Smooth muscle cell (in vitro differentiated cells): ENCODE results near the gene BEST1. TPM values are rescaled to one million over a fixed set of nuclear protein-coding genes. Genes with fewer than 3 reads are reported as not detected.

Source experiments
- DNase-seq: peaks from one replicate; lab custom pipeline; 2025; ENCODE audit not compliant: unreplicated experiment; lab: John Stamatoyannopoulos, UW
- H2AFZ ChIP-seq: fragments of 200-600 bp; sonication (generic); 2 replicates; pipeline ENCODE4 v1.6.0; 2016; ENCODE audit warnings: antibody characterized with exemption, low read depth, mild to moderate bottlenecking
- H3F3A ChIP-seq: fragments of 200-600 bp; sonication (generic); 2 replicates; pipeline ENCODE4 v1.6.0; 2017; ENCODE audit warnings: antibody characterized with exemption, low read depth
- H3K27ac ChIP-seq: fragments of 200-600 bp; sonication (generic); 2 replicates; pipeline ENCODE4 v1.5.1; 2016; ENCODE audit warnings: low read depth, mild to moderate bottlenecking
- H3K27me3 ChIP-seq: fragments of 200-600 bp; sonication (generic); 2 replicates; pipeline ENCODE4 v1.6.1; 2016; ENCODE audit warnings: low read depth, mild to moderate bottlenecking
- H3K36me3 ChIP-seq: fragments of 200-600 bp; sonication (generic); 2 replicates; pipeline ENCODE4 v1.5.1; 2016; ENCODE audit warnings: low read depth
- H3K4me1 ChIP-seq: fragments of 200-600 bp; sonication (generic); 2 replicates; pipeline ENCODE4 v1.5.1; 2016; ENCODE audit warnings: low read depth
- H3K4me2 ChIP-seq: fragments of 200-600 bp; sonication (generic); 2 replicates; pipeline ENCODE4 v1.6.0; 2016; ENCODE audit warnings: mild to moderate bottlenecking
- H3K4me3 ChIP-seq: fragments of 200-600 bp; sonication (generic); 2 replicates; pipeline ENCODE4 v1.5.1; 2016; ENCODE audit warnings: mild to moderate bottlenecking
- H3K79me2 ChIP-seq: fragments of 200-600 bp; sonication (generic); 2 replicates; pipeline ENCODE4 v1.6.0; 2016; ENCODE audit warnings: low read depth, mild to moderate bottlenecking
- H3K9ac ChIP-seq: fragments of 200-600 bp; sonication (generic); 2 replicates; pipeline ENCODE4 v1.6.0; 2016; ENCODE audit warnings: low read depth
- H3K9me3 ChIP-seq: fragments of 200-600 bp; sonication (generic); replicated peaks from 2 replicates; pipeline ENCODE4 v1.5.1; 2016; ENCODE audit warnings: low read depth
- H4K20me1 ChIP-seq: fragments of 200-600 bp; sonication (generic); 2 replicates; pipeline ENCODE4 v1.6.0; 2016; ENCODE audit warnings: low read depth
- CTCF ChIP-seq: fragments of 200-600 bp; sonication (generic); IDR thresholded peaks from 2 replicates; pipeline ENCODE4 v1.5.1; 2017; ENCODE audit warnings: borderline replicate concordance, mild to moderate bottlenecking, antibody characterized with exemption; ENCODE audit not compliant: insufficient read depth, poor library complexity, severe bottlenecking
- WGBS: methylation state at CpG from one replicate; pipeline ENCODE4 v1.1.7; 2016; ENCODE audit warnings: low lambda C conversion rate; 5-methylcytosine and 5-hydroxymethylcytosine counted together
- polyA plus RNA-seq: library from polyadenylated mRNA; unstranded; fragments of >200 nt; fragmentation: Nextera tagmentation; extraction: Ambion mirVana; gene quantifications from 2 replicates; pipeline ENCODE4 v1.2.1, GENCODE V29; 2016
- total RNA-seq: library from RNA; depleted of rRNA; stranded (reverse); fragments of >200 nt; gene quantifications from 2 replicates; pipeline ENCODE4 v1.2.3, GENCODE V29; 2014

BEST1 gene
- total RNA-seq: 2.4 and 2.6 TPM in 2 replicates
- polyA plus RNA-seq: 1.6 and 2.8 TPM in 2 replicates

- no peak for TF ChIP-seq CTCF
- Histone ChIP-seq H3K36me3 (no peaks in the 10 kb centered on the region), H3K27ac (peak within 1 kb of the TSS; percentile 68), H3F3A (no peaks in the 10 kb centered on the region), H3K9me3 (no peaks in the 10 kb centered on the region), H3K4me1 (peaks cover 3% of the 10 kb centered on the region), H2AFZ (peak within 1 kb of the TSS; percentile 54), H3K9ac (peak within 1 kb of the TSS; percentile 43), H3K4me3 (no peak within 1 kb of the TSS), H3K27me3 (no peaks in the 10 kb centered on the region), H3K4me2 (peak within 1 kb of the TSS; percentile 33), H4K20me1 (no peaks in the 10 kb centered on the region), H3K79me2 (no peaks in the 10 kb centered on the region)
- 95% methylated on average over 8 of the region's 8 CpGs for WGBS
- DNase-seq: no peak
These were observed at the start of gene BEST1 for GRCh38 chr11:61950035-61950547. Gene BEST1 (plus strand): TSS chr11:61950351. CDS start chr11:61951807, 1,456 bp downstream.

GRCh38 chr11:61901397-61901796 is 48.8 kb upstream of the BEST1 start:
- DNase-seq: no peak
- Histone ChIP-seq H3K36me3 (no peaks in the 10 kb centered on the region), H3K27me3 (no peaks in the 10 kb centered on the region), H3K27ac (no peak overlapping the region), H3K9me3 (no peaks in the 10 kb centered on the region), H3K4me2 (no peak overlapping the region), H3F3A (no peaks in the 10 kb centered on the region), H3K79me2 (no peaks in the 10 kb centered on the region), H2AFZ (no peak overlapping the region), H3K4me3 (no peak overlapping the region), H3K4me1 (peaks cover 3% of the 10 kb centered on the region), H3K9ac (no peak overlapping the region), H4K20me1 (no peaks in the 10 kb centered on the region)
- 91% methylated on average over 10 of the region's 10 CpGs for WGBS
- no peak for TF ChIP-seq CTCF

GRCh38 chr11:61902313-61902712 is 47.8 kb upstream of the BEST1 start:
- no peak overlapping the region for H3K9ac ChIP-seq
- no peaks in the 10 kb centered on the region for H3K36me3 ChIP-seq
- no peak for TF ChIP-seq CTCF
- H2AFZ ChIP-seq: no peak overlapping the region
- 85% methylated on average over 11 of the region's 11 CpGs for WGBS
- no peaks in the 10 kb centered on the region for H3K79me2 ChIP-seq
- no peaks in the 10 kb centered on the region for H3F3A ChIP-seq
- H3K27me3 ChIP-seq: no peaks in the 10 kb centered on the region
- H3K4me3 ChIP-seq: no peak overlapping the region
- DNase-seq: no peak
- H4K20me1 ChIP-seq: no peaks in the 10 kb centered on the region
- no peaks in the 10 kb centered on the region for H3K9me3 ChIP-seq
- no peak overlapping the region for H3K4me2 ChIP-seq
- H3K27ac ChIP-seq: no peak overlapping the region
- peaks cover 3% of the 10 kb centered on the region for H3K4me1 ChIP-seq

- 93% methylated on average over 3 of the region's 3 CpGs for WGBS
- no peaks in the 10 kb centered on the region for H3K9me3 ChIP-seq
These were observed 46.3 kb upstream of the BEST1 start for GRCh38 chr11:61903845-61904244.

More at GRCh38 chr11:61903845-61904244, 46.3 kb upstream of the BEST1 start:
- Histone ChIP-seq H4K20me1 (no peaks in the 10 kb centered on the region), H3K27me3 (no peaks in the 10 kb centered on the region), H3K36me3 (no peaks in the 10 kb centered on the region), H3K4me1 (peaks cover 3% of the 10 kb centered on the region), H3K27ac (no peak overlapping the region), H3K9ac (no peak overlapping the region), H3K79me2 (no peaks in the 10 kb centered on the region), H3K4me3 (no peak overlapping the region), H3F3A (no peaks in the 10 kb centered on the region), H3K4me2 (no peak overlapping the region), H2AFZ (no peak overlapping the region)
- no peak for TF ChIP-seq CTCF
- DNase-seq: no peak
